A673 (cell line): ENCODE data around the gene PXN.

ENCODE experiments used
- EZH2 ChIP-seq: fragments of 200-600 bp; sonication (generic); IDR thresholded peaks from 2 replicates; pipeline ENCODE4 v1.6.1; 2017; ENCODE audit warnings: borderline replicate concordance, low read depth, mild to moderate bottlenecking, mixed read lengths, antibody characterized with exemption, low read length; ENCODE audit not compliant: poor library complexity, severe bottlenecking
- TF ChIP-seq, protein P1 (sequence below): fragments of 300-800, 200-600 bp; sonication (generic); conservative IDR thresholded peaks from 2 replicates; pipeline ENCODE4 v1.5.1; 2017; ENCODE audit warnings: low read depth, mild to moderate bottlenecking, antibody characterized with exemption, low read length, moderate library complexity, mixed read lengths

DNA sequence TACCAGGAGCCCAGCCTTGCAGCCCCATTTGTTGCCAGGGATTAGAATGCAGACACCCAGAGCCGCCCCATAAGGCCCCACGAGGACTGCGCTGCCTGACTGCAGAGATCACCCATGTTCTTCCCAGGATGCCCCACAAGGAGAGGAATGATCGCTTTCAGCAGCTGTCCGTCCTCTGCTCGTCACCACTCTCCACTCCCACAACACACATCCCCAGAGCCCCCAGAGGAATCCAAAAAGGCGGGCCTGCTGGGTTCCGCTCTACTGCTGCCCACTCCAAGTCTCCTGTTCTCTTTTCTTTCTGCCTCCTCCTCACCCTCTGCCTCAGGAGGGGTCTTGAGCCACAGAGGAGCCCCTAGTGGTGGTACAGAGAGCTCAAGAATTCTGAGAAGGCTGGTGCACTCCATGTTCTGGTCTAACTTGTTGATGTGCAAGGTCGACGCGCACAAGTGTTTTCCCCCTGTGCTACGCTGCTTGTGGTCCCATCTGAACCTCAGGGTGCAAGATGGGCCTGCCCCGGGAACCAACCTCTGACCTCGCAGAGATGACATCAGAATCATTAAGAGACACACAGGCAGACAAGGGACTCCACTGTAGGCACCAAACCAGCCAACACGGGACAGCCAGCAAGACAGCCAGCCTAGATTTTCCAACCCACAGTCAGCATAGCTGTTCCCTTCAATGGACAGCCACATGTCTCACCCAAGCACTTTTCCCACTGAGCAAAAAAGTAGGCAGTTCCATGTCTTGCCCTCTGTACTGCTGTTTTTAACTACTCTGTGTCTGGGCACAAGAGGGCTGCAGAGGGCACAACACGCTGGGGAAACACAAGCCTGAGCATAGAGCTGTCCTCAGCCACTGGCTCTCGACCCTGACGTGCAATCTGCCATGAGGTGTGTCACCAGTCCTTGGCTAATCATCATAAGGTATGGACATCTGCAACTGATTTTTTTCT is 29.9 kb downstream of the PXN start:
- TF ChIP-seq, protein P1, sequence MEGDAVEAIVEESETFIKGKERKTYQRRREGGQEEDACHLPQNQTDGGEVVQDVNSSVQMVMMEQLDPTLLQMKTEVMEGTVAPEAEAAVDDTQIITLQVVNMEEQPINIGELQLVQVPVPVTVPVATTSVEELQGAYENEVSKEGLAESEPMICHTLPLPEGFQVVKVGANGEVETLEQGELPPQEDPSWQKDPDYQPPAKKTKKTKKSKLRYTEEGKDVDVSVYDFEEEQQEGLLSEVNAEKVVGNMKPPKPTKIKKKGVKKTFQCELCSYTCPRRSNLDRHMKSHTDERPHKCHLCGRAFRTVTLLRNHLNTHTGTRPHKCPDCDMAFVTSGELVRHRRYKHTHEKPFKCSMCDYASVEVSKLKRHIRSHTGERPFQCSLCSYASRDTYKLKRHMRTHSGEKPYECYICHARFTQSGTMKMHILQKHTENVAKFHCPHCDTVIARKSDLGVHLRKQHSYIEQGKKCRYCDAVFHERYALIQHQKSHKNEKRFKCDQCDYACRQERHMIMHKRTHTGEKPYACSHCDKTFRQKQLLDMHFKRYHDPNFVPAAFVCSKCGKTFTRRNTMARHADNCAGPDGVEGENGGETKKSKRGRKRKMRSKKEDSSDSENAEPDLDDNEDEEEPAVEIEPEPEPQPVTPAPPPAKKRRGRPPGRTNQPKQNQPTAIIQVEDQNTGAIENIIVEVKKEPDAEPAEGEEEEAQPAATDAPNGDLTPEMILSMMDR, result peak; percentile 61
- no peak for TF ChIP-seq EZH2
